HUES48 (cell line): ENCODE data around the gene IFT81.

Experiments used
- H3K27ac ChIP-seq: one replicate; pipeline ENCODE4 v1.7.0; 2013; ENCODE audit warnings: low read depth, low read length, inconsistent platforms
- H3K27me3 ChIP-seq: 2 replicates; pipeline ENCODE4 v1.6.1; 2013; ENCODE audit warnings: mild to moderate bottlenecking, low read length; ENCODE audit not compliant: control insufficient read depth, insufficient read depth
- H3K36me3 ChIP-seq: 2 replicates; pipeline ENCODE4 v1.6.1; 2013; ENCODE audit warnings: low read length; ENCODE audit not compliant: control insufficient read depth, insufficient read depth
- H3K4me1 ChIP-seq: 2 replicates; pipeline ENCODE4 v1.6.1; 2013; ENCODE audit warnings: mild to moderate bottlenecking, low read length; ENCODE audit not compliant: control insufficient read depth, insufficient read depth
- H3K4me3 ChIP-seq: 2 replicates; pipeline ENCODE4 v1.5.1; 2013; ENCODE audit warnings: mild to moderate bottlenecking, low read depth, low read length
- H3K9ac ChIP-seq: 2 replicates; pipeline ENCODE4 v1.6.1; 2013; ENCODE audit warnings: mild to moderate bottlenecking, low read depth, low read length, moderate library complexity
- H3K9me3 ChIP-seq: 2 replicates; pipeline ENCODE4 v1.6.1; 2013; ENCODE audit warnings: low read length; ENCODE audit not compliant: control insufficient read depth, insufficient read depth

IFT81 gene

GRCh38 chr12:110230655-110231054 is 106.5 kb downstream of the IFT81 start:
- Histone ChIP-seq H3K9ac (no peak overlapping the region), H3K36me3 (no peaks in the 10 kb centered on the region), H3K4me1 (no peaks in the 10 kb centered on the region), H3K4me3 (no peak overlapping the region), H3K9me3 (no peaks in the 10 kb centered on the region), H3K27me3 (no peaks in the 10 kb centered on the region), H3K27ac (no peak overlapping the region)

- H3K36me3 ChIP-seq = no peaks in the 10 kb centered on the region
- H3K27me3 ChIP-seq = no peaks in the 10 kb centered on the region
- no peaks in the 10 kb centered on the region for H3K4me1 ChIP-seq
- H3K27ac ChIP-seq = no peak overlapping the region
- H3K4me3 ChIP-seq = no peak overlapping the region
- no peak overlapping the region for H3K9ac ChIP-seq
- H3K9me3 ChIP-seq = no peaks in the 10 kb centered on the region
Measured at GRCh38 chr12:110233212-110233903, 109.2 kb downstream of the IFT81 start.

- no peaks in the 10 kb centered on the region for H3K4me1 ChIP-seq
- no peaks in the 10 kb centered on the region for H3K27me3 ChIP-seq
- H3K4me3 ChIP-seq = no peak overlapping the region
- no peaks in the 10 kb centered on the region for H3K36me3 ChIP-seq
- H3K9ac ChIP-seq = no peak overlapping the region
- H3K9me3 ChIP-seq = no peaks in the 10 kb centered on the region
- no peak overlapping the region for H3K27ac ChIP-seq
Measured at GRCh38 chr12:110234331-110234751, 110.2 kb downstream of the IFT81 start.

GRCh38 chr12:110234755-110235154 is 110.6 kb downstream of the IFT81 start:
- H3K4me1 ChIP-seq = no peaks in the 10 kb centered on the region
- H3K4me3 ChIP-seq = no peak overlapping the region

GRCh38 chr12:110235383-110235782 is 111.2 kb downstream of the IFT81 start:
- no peaks in the 10 kb centered on the region for H3K4me1 ChIP-seq
- H3K4me3 ChIP-seq = no peak overlapping the region
- no peak overlapping the region for H3K9ac ChIP-seq
- no peak overlapping the region for H3K27ac ChIP-seq
- no peaks in the 10 kb centered on the region for H3K36me3 ChIP-seq
- H3K9me3 ChIP-seq = no peaks in the 10 kb centered on the region
- H3K27me3 ChIP-seq = no peaks in the 10 kb centered on the region

More at GRCh38 chr12:110234755-110235154, 110.6 kb downstream of the IFT81 start:
- Histone ChIP-seq H3K9ac (no peak overlapping the region), H3K27ac (no peak overlapping the region), H3K9me3 (no peaks in the 10 kb centered on the region), H3K27me3 (no peaks in the 10 kb centered on the region), H3K36me3 (no peaks in the 10 kb centered on the region)

- Histone ChIP-seq H3K9me3 (no peaks in the 10 kb centered on the region), H3K36me3 (no peaks in the 10 kb centered on the region), H3K9ac (no peak overlapping the region), H3K27me3 (no peaks in the 10 kb centered on the region), H3K4me3 (no peak overlapping the region), H3K27ac (no peak overlapping the region), H3K4me1 (peaks cover 17% of the 10 kb centered on the region)
Measured at GRCh38 chr12:110243227-110243626, 119.1 kb downstream of the IFT81 start.

GRCh38 chr12:110244372-110244771 is 120.2 kb downstream of the IFT81 start:
- no peak overlapping the region for H3K27ac ChIP-seq
- H3K36me3 ChIP-seq = no peaks in the 10 kb centered on the region
- H3K9me3 ChIP-seq = no peaks in the 10 kb centered on the region
- no peaks in the 10 kb centered on the region for H3K27me3 ChIP-seq
- H3K4me1 ChIP-seq = peaks cover 17% of the 10 kb centered on the region
- H3K9ac ChIP-seq = no peak overlapping the region
- H3K4me3 ChIP-seq = no peak overlapping the region

GRCh38 chr12:110244829-110245228 is 120.7 kb downstream of the IFT81 start:
- no peaks in the 10 kb centered on the region for H3K27me3 ChIP-seq
- peaks cover 17% of the 10 kb centered on the region for H3K4me1 ChIP-seq
- no peak overlapping the region for H3K4me3 ChIP-seq
- H3K27ac ChIP-seq = no peak overlapping the region
- no peak overlapping the region for H3K9ac ChIP-seq
- no peaks in the 10 kb centered on the region for H3K9me3 ChIP-seq
- H3K36me3 ChIP-seq = no peaks in the 10 kb centered on the region

GRCh38 chr12:110245369-110245772 is 121.2 kb downstream of the IFT81 start:
- H3K36me3 ChIP-seq = no peaks in the 10 kb centered on the region
- H3K27me3 ChIP-seq = no peaks in the 10 kb centered on the region
- H3K4me3 ChIP-seq = no peak overlapping the region
- H3K9me3 ChIP-seq = no peaks in the 10 kb centered on the region
- H3K4me1 ChIP-seq = peaks cover 17% of the 10 kb centered on the region
- H3K9ac ChIP-seq = no peak overlapping the region
- H3K27ac ChIP-seq = no peak overlapping the region

- no peaks in the 10 kb centered on the region for H3K9me3 ChIP-seq
- H3K4me3 ChIP-seq = no peak overlapping the region
- no peaks in the 10 kb centered on the region for H3K36me3 ChIP-seq
- peak overlapping the region; percentile 42 for H3K27ac ChIP-seq
- peaks cover 17% of the 10 kb centered on the region for H3K4me1 ChIP-seq
- no peak overlapping the region for H3K9ac ChIP-seq
- no peaks in the 10 kb centered on the region for H3K27me3 ChIP-seq
Measured at GRCh38 chr12:110246636-110247339, 122.6 kb downstream of the IFT81 start.

GRCh38 chr12:110247340-110248095 is 123.4 kb downstream of the IFT81 start:
- Histone ChIP-seq H3K4me1 (peaks cover 17% of the 10 kb centered on the region), H3K27ac (peak overlapping the region; percentile 42), H3K36me3 (no peaks in the 10 kb centered on the region), H3K4me3 (no peak overlapping the region), H3K9ac (no peak overlapping the region), H3K9me3 (no peaks in the 10 kb centered on the region), H3K27me3 (no peaks in the 10 kb centered on the region)
